Fibroblast of mammary gland (primary cell): Measurements from ENCODE around the gene HUS1.

Experiments
- DNase-seq: peaks from one replicate; pipeline ENCODE4 v3.0.0-alpha.2; 2010; ENCODE audit warnings: low read depth
- H3K4me3 ChIP-seq: 2 replicates; pipeline ENCODE4 v1.5.1; 2011; ENCODE audit warnings: low read depth, mild to moderate bottlenecking, low read length, moderate library complexity; ENCODE audit not compliant: control insufficient read depth
- CTCF ChIP-seq: conservative IDR thresholded peaks from 2 replicates; pipeline ENCODE4 v1.5.1; 2011; ENCODE audit warnings: low read depth, low read length, inconsistent platforms; ENCODE audit not compliant: control insufficient read depth, insufficient read depth

HUS1 gene

GRCh38 chr7:47937065-47937687 lies 42.2 kb downstream of the HUS1 start:
- DNase-seq: no peak
- no peak overlapping the region for H3K4me3 ChIP-seq
- TF ChIP-seq CTCF: no peak

GRCh38 chr7:47936323-47936722 lies 43.1 kb downstream of the HUS1 start:
- TF ChIP-seq CTCF: no peak
- DNase-seq: no peak
- no peak overlapping the region for H3K4me3 ChIP-seq

GRCh38 chr7:47935336-47935735 lies 44.1 kb downstream of the HUS1 start:
- DNase-seq: no peak
- no peak for TF ChIP-seq CTCF
- H3K4me3 ChIP-seq: no peak overlapping the region

- no peak for TF ChIP-seq CTCF
- H3K4me3 ChIP-seq: no peak overlapping the region
- DNase-seq: no peak
Measured at GRCh38 chr7:47934831-47935230, 44.6 kb downstream of the HUS1 start.

GRCh38 chr7:47933215-47933614 lies 46.2 kb downstream of the HUS1 start:
- no peak for DNase-seq
- no peak overlapping the region for H3K4me3 ChIP-seq
- no peak for TF ChIP-seq CTCF

GRCh38 chr7:47932466-47933037 lies 46.9 kb downstream of the HUS1 start:
- DNase-seq: no peak
- no peak for TF ChIP-seq CTCF
- H3K4me3 ChIP-seq: no peak overlapping the region
